Fibroblast of pulmonary artery (primary cell): ENCODE measurements around the gene SRGAP1.

Experiments used
- DNase-seq: peaks from one replicate; pipeline ENCODE4 v3.0.0-alpha.2; 2010; ENCODE audit warnings: low read depth
- H3K4me3 ChIP-seq: replicated peaks from 2 replicates; pipeline ENCODE4 v1.5.1; 2011; ENCODE audit warnings: low read depth, mild to moderate bottlenecking, control low read depth, low read length, moderate library complexity
- CTCF ChIP-seq: IDR thresholded peaks from 2 replicates; pipeline ENCODE4 v1.5.1; 2011; ENCODE audit warnings: mild to moderate bottlenecking, control low read depth, low read length, inconsistent platforms; ENCODE audit errors: missing control alignments

Gene SRGAP1

DNA sequence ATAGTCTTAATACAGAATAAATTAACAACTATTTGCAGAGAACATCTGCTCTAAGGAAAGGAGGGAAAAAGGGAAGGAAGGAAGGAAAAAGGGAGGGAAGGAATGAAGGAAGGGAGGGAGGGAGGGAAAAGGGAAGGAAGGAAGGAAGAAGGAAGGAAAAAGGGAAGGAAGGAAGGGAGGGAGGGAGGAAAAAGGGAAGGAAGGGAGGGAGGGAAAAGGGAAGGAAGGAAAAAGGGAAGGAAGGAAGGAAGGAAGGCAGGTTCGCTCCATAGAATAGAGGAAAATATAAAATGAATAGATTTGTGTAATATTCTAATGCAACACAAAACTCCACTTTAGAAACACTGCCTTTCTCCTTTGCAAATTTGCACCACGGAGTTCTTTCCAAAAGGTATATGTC, 361.0 kb downstream of the SRGAP1 start:
- no peak for TF ChIP-seq CTCF
- no peak for DNase-seq
- no peak overlapping the region for H3K4me3 ChIP-seq

DNA sequence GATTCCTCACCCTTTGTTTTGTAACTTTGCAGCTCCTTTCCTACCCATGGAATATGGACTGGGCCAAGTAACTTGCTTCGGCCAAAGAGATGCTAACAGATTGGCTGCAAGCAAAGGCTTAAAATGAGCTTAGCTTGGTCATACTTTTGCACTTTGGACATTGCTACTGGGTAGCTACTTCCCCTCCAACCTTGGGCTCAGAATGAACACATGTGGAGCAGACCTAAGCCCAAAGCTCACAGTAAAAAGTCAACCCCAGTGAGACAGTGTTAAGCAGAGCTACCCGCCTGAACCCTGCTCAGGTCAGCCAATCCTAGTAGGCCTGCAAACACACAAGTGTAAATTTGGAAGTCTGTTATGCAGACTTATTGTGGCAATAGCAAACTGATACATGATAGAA, 363.0 kb downstream of the SRGAP1 start:
- no peak overlapping the region for H3K4me3 ChIP-seq
- DNase-seq: no peak
- no peak for TF ChIP-seq CTCF
